Measurements from ENCODE around the gene CACNG7. TPM values are rescaled to one million over a fixed set of nuclear protein-coding genes. Genes with fewer than 3 reads are reported as not detected.

CACNG7 gene
- total RNA-seq, 1 donor from 2014 or later: 2.2 TPM

DNA sequence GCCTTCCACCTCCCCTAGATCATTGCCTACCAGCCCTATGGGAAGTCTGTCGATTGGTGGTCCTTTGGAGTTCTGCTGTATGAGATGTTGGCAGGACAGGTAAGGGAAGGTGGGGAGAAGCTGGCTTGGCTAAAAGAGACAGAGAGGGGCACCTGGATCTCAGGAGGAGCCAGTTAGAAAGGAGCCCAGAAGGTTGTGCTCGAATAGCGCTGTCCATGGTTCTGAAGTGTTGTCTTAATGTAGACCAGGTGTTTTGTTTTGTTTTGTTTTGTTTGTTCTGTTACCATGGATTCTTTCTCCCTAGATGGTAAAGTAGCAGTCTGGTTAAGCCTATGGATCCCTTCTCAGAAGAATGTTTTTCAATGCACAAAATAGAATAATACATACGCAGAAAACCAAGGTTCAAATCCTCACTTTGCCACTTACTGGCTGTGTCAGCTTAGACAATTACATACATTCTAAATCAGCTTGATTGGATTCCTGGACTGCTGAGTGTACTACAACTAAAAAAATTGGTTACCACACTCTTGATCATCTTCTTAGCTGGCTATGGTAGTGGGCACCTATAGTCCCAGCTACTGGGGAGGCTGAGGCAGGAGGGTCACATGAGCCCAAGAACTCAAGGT lies 5.9 kb upstream of the CACNG7 start:
- peak; percentile 29 for DNase-seq (ENCODE audit: extremely low read depth, low read depth, low spot score)

DNA sequence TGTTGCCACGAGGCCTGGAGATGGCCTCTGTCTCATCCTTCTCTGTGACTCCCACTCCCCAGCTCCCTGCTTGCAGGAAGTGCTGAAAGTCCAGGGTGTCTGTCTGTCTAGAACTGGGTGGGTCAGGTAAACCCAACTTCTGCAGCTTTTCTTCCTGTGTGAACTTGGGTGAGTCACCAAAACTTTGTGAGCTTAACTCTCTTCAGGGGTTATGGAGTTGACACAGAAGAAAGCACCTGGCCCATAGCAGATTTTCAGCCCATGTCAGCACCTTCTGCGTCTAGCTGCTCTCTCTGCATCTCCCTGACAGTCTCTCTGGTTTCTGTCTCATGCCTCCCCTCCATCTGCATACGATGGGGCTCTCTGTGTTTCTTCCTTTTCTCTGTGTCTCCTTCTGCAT lies 4.2 kb upstream of the CACNG7 start:
- no peak for DNase-seq (ENCODE audit: extremely low read depth, low read depth, low spot score)

- DNase-seq (ENCODE audit: extremely low read depth, low read depth, low spot score): no peak
Observed at GRCh38 chr19:53905787-53906186, 3.3 kb upstream of the CACNG7 start.

DNA sequence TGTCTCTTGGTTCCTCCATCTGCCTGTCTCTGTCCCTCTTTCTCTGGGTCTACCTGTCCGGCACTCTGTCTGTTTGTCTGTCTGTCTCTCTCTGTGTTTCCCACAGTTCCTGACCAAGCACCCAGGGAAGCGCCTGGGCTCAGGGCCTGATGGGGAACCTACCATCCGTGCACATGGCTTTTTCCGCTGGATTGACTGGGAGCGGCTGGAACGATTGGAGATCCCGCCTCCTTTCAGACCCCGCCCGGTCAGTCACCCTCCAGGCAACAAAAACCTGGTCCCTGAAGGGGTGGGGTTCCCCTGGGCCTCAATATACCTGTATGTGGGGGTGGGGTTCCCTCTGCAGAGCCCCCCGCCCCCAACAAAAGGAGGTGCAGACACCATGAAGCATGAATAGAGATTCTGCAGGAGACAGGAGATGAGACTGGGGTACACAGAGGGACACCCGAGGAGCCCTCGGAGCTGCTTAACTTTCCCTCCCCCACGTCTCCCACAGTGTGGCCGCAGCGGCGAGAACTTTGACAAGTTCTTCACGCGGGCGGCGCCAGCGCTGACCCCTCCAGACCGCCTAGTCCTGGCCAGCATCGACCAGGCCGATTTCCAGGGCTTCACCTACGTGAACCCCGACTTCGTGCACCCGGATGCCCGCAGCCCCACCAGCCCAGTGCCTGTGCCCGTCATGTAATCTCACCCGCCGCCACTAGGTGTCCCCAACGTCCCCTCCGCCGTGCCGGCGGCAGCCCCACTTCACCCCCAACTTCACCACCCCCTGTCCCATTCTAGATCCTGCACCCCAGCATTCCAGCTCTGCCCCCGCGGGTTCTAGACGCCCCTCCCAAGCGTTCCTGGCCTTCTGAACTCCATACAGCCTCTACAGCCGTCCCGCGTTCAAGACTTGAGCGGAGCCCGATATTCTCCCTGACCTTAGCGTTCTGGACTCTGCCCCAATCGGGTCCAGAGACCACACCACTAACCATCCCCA lies 2.6 kb upstream of the CACNG7 start:
- no peak for DNase-seq (ENCODE audit: extremely low read depth, low read depth, low spot score)

GRCh38 chr19:53907193-53907581 lies 1.9 kb upstream of the CACNG7 start:
- no peak for DNase-seq (ENCODE audit: extremely low read depth, low read depth, low spot score)

- no peak for DNase-seq (ENCODE audit: extremely low read depth, low read depth, low spot score)
Observed at GRCh38 chr19:53907690-53908089, 1.4 kb upstream of the CACNG7 start.

DNA sequence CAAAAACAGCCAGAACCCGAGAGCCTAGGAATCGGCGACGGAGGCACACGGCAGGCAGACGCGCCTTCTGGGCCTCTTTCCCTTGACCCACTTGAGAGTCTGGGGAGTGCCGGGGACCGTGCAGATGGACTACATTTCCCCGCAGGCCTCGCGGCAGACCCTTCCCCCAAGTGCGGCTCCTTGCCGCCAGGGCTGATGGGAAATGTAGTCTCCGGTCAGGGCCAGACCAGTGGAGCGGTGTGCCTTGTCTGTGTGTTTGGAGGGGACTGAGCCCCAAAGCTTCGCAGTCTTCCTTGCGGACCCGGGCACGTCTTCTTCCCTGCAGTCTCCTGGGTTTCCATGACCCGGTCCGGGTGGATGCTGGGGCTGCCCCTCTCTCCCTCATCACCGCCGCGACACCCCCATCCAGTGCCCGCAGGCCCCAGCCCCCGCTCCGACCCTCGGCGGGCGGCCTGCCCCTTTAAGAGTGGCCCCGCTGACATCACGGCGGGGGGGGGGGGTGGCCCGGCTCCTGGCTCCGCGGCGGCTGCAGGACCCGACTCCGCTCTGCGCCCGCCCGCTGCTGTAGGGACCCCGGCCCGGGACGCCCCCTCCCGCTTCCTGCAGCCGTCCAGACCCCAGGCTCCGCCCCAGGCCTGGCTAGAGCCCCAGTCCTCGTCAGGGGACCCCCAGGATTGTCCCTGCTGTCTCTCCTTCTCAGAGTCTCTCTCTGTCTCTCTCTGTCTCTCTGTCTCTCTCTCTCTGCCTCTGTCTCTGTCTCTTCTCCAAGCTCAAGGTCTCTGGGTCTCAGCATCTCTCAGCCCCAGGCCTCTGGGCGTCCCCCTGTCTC lies 758 bp upstream of the CACNG7 start:
- no peak for DNase-seq (ENCODE audit: extremely low read depth, low read depth, low spot score)

DNA sequence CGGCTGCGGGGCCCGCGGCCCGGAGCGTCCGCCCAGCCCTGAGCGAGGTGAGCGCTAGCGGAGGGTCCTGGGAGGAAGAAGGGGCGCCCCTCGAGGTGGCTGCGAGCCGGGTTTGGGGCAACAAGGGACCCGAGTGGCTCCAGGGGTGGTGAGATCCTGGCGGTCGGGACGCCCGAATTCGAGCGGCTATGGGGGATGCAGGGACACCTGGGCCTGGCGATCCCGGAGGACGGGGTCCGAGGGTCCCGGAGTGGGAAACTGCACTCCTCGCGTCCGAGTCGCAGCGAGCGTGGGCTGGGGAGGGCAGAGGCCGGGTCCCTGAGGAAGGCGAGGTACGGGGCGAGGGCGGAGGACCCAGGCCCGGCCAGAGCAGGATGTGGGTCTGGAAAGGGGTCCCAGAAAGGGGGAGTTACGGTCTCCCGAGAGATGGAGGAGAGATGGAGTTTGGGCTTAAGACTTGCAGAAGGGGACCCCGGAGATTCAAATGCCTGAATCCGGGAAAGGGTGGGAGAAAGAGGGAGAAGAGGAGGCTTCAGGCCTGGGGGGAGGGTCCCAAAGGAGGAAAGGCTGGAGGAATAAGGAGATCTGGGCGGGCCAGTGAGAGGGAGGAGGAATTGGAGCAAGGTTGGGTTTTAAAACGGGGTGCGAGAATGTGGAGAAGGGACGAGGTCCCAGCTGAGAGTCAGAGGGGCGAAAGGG lies 542 bp downstream of the CACNG7 start:
- no peak for DNase-seq (ENCODE audit: extremely low read depth, low read depth, low spot score)

DNA sequence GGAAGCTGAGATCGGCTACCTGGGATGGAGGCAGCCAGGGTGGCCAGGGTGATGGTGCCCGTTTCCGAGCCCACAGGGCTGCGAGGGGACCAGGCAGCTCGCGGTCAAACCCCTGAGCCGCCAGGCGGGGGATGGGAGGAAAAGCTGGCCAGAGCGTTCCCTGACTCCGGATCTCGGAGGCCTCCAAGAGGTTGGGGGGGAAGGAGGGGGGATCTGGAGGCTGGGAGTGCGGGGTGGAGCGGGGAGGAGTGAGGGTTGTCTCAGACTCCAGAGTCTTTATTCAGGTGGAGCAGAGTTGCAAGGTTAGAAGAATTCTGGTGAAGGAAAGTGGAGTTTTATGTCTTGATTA lies 1.1 kb downstream of the CACNG7 start:
- no peak for DNase-seq (ENCODE audit: extremely low read depth, low read depth, low spot score)

DNA sequence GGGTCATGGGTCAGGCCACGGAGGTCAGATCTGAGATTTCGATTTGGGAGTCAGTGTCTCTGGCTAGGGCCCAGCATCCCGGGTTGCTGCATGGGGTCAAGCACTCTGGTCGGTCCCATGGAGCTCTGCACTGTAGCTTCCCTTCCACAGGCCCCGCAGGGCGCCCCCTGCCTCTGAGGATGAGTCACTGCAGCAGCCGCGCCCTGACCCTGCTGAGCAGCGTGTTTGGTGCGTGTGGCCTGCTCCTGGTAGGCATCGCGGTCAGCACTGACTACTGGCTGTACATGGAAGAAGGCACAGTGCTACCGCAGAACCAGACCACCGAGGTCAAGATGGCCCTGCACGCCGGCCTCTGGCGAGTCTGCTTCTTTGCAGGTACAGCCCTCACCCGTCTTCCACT lies 3.6 kb downstream of the CACNG7 start:
- DNase-seq (ENCODE audit: extremely low read depth, low read depth, low spot score): no peak

- no peak for DNase-seq (ENCODE audit: extremely low read depth, low read depth, low spot score)
Observed at GRCh38 chr19:53915000-53915399, 5.9 kb downstream of the CACNG7 start.

- no peak for DNase-seq (ENCODE audit: extremely low read depth, low read depth, low spot score)
Observed at GRCh38 chr19:53916004-53916403, 6.9 kb downstream of the CACNG7 start.

- DNase-seq (ENCODE audit: extremely low read depth, low read depth, low spot score): no peak
Observed at GRCh38 chr19:53917356-53917755, 8.3 kb downstream of the CACNG7 start.

- no peak for DNase-seq (ENCODE audit: extremely low read depth, low read depth, low spot score)
Observed at GRCh38 chr19:53927739-53928138, 18.7 kb downstream of the CACNG7 start.

- DNase-seq (ENCODE audit: extremely low read depth, low read depth, low spot score): no peak
Observed at GRCh38 chr19:53936029-53936428, 27.0 kb downstream of the CACNG7 start.

GRCh38 chr19:53942001-53942786 lies 33.1 kb downstream of the CACNG7 start:
- DNase-seq (ENCODE audit: extremely low read depth, low read depth, low spot score): no peak

DNA sequence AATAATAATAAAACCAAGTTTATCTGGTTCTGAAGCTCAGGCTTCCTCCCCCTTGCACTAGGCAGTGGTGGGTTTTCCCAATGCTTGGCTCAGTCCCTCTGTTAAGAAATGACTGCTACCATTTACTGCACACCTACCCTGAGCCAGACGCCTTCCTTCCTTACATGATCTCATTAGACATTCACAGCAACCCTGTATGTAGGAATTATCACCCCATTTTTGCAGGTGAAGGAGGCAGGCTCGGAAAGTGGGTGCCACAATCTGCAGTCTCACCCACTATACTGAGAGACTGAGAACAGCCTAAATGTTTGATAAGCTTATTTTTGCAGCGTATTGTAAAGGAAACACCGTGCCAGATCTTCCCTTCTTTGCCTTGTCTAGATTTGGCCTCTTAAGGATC lies 35.3 kb downstream of the CACNG7 start:
- DNase-seq (ENCODE audit: extremely low read depth, low read depth, low spot score): no peak

- no peak for DNase-seq (ENCODE audit: extremely low read depth, low read depth, low spot score)
Observed at GRCh38 chr19:53944933-53945332, 35.9 kb downstream of the CACNG7 start.

- no peak for DNase-seq (ENCODE audit: extremely low read depth, low read depth, low spot score)
Observed at GRCh38 chr19:53945441-53945840, 36.4 kb downstream of the CACNG7 start.

GRCh38 chr19:53945998-53946397 lies 36.9 kb downstream of the CACNG7 start:
- no peak for DNase-seq (ENCODE audit: extremely low read depth, low read depth, low spot score)

Data from glomerular endothelial cell (primary cell).